Lung (tissue), 12 donors: ENCODE data around the gene ZNF12. TPM values are rescaled to one million over a fixed set of nuclear protein-coding genes. Genes with fewer than 3 reads are reported as not detected.

ENCODE experiments used
- ATAC-seq: fragments of 200-7000 bp; cut with Tn5 transposase; one replicate; pipeline ENCODE4 v1.9.1; 2020; ENCODE audit warnings: moderate number of reproducible peaks; ENCODE audit not compliant: insufficient read depth, low FRiP score
- DNase-seq, 3 donors: peaks; one replicate each; pipeline ENCODE4 v3.0.0-alpha.2; 2013 to 2017
- H3K27ac ChIP-seq, 2 donors: one replicate each; pipeline ENCODE4 v1.5.1; 2013; ENCODE audit warnings: mild to moderate bottlenecking in 2 of 2, moderate library complexity in 2 of 2, control low read depth in 1 of 2, inconsistent platforms in 1 of 2, low read depth in 1 of 2, low read length in 1 of 2
- H3K27me3 ChIP-seq, 3 donors: one replicate each; pipeline ENCODE4 v1.5.1; 2013; ENCODE audit warnings: low read length in 2 of 3; ENCODE audit not compliant: control insufficient read depth in 3 of 3, insufficient read depth in 3 of 3
- H3K36me3 ChIP-seq, 4 donors: one replicate each; pipeline ENCODE4 v1.5.1; 2013; ENCODE audit warnings: low read length in 4 of 4, mild to moderate bottlenecking in 1 of 4, moderate library complexity in 1 of 4; ENCODE audit not compliant: control insufficient read depth in 4 of 4, insufficient read depth in 4 of 4
- H3K4me1 ChIP-seq, 5 donors: one replicate each; pipeline ENCODE4 v1.5.1; 2013; ENCODE audit warnings: low read length in 5 of 5, mild to moderate bottlenecking in 2 of 5, moderate library complexity in 1 of 5; ENCODE audit not compliant: control insufficient read depth in 5 of 5, insufficient read depth in 5 of 5
- H3K4me3 ChIP-seq: one replicate; pipeline ENCODE4 v1.5.1; 2013; ENCODE audit warnings: mild to moderate bottlenecking, control low read depth, moderate library complexity
- H3K9ac ChIP-seq, 2 donors: one replicate each; pipeline ENCODE4 v1.5.1; 2013; ENCODE audit warnings: low read length in 2 of 2, control low read depth in 1 of 2; ENCODE audit not compliant: insufficient read depth in 1 of 2
- H3K9me3 ChIP-seq, 4 donors: one replicate each; pipeline ENCODE4 v1.5.1; 2013; ENCODE audit warnings: low read length in 3 of 4, mild to moderate bottlenecking in 1 of 4, moderate library complexity in 1 of 4; ENCODE audit not compliant: control insufficient read depth in 4 of 4, insufficient read depth in 3 of 4
- CTCF ChIP-seq: IDR thresholded peaks from 2 replicates; pipeline ENCODE4 v1.5.1; 2012; ENCODE audit warnings: mild to moderate bottlenecking; ENCODE audit errors: control extremely low read depth, extremely low read depth
- WGBS, 2 donors: extraction: QIAGEN DNeasy Blood & Tissue Kit; methylation state at CpG; one replicate each; pipeline ENCODE4 v1.1.7; 2013; 5-methylcytosine and 5-hydroxymethylcytosine counted together
- polyA plus RNA-seq, 2 donors: library from polyadenylated mRNA; stranded (reverse); fragments of 200-250 nt; gene quantifications; one replicate each; pipeline ENCODE4 v1.2.1, GENCODE V29; 2013
- total RNA-seq, 2 donors: library from RNA; depleted of rRNA in 1 of 2; stranded (reverse); fragments of >200 nt in 1 of 2; gene quantifications; one replicate each; pipeline ENCODE4 v1.2.1, GENCODE V29; 2014 to 2021
- donor health status: control.
- donor health status: control.
- donor health status: Bipolar disorder and iron deficiency.
- donor health status: healthy.
- donor health status: DM: yes; HTN: yes; CAD: no.

Gene ZNF12
- total and polyA plus RNA-seq, 4 donors: 9.3 to 36.5 (median 16.0) TPM

DNA sequence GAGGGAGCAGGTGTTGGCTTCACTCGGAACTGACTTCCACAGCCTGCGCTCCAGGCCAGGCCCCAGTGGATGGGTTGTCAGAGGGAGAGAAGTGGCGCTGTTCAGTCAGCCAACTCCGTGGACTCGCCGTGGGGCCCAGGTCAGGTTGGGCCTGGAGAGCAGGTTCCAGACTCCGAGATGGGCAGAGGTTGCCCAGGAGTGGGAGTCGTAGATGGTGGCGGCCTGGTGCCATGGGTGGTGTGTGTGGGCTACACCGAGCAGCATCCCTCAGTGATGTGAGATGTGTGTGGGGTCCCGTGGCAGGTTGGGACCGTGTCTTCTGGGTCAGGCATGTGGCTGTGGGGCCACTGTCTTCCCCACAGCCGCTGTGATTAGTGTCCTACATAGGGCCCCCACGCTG, 59.2 kb downstream of the ZNF12 start:
- Histone ChIP-seq H3K9me3 (peaks cover 0 to 16% (median 0%) of the 10 kb centered on the region in 4 donors), H3K27ac (no peak overlapping the region), H3K27me3 (no peaks in the 10 kb centered on the region), H3K9ac (no peak overlapping the region), H3K36me3 (peaks cover 9 to 82% (median 43%) of the 10 kb centered on the region in 4 donors), H3K4me1 (no peaks in the 10 kb centered on the region), H3K4me3 (no peak overlapping the region)
- no peak for DNase-seq
- no peak for TF ChIP-seq CTCF
- WGBS, 2 donors: 95 to 98% methylated on average over 14 of the region's 14 CpGs
- no peak for ATAC-seq

GRCh38 chr7:6647080-6647479, 59.7 kb downstream of the ZNF12 start:
- DNase-seq (no peak), ATAC-seq (no peak)
- no peak for TF ChIP-seq CTCF
- Histone ChIP-seq H3K4me3 (no peak overlapping the region), H3K9me3 (peaks cover 0 to 11% (median 0%) of the 10 kb centered on the region in 4 donors), H3K27me3 (no peaks in the 10 kb centered on the region), H3K27ac (no peak overlapping the region), H3K9ac (no peak overlapping the region), H3K36me3 (peaks cover 5 to 82% (median 42%) of the 10 kb centered on the region in 4 donors), H3K4me1 (no peaks in the 10 kb centered on the region)
- 89 to 95% methylated on average over 8 of the region's 8 CpGs for WGBS, 2 donors

DNA sequence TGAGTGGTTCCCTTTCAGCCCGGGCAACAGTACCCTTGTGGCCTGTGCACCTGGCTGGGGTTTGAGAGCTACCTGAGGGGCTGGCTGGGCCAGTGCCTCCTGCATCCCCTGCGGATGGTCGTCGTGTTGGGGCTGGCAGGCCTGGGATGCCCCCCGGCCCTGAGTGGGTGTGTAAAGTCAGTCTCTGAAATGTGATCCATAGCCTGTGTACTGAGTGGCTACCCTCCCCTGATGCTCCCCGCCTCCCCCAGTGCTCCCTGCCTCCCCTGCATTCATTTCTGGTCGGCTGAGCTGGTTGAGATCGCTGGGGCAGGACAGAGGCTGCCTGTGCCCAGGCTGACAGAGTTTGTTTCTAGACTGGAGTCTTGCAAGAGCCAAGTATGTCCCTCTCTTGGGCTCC, 60.3 kb downstream of the ZNF12 start:
- no peak for ATAC-seq
- H3K4me1 ChIP-seq: no peaks in the 10 kb centered on the region
- H3K27ac ChIP-seq: no peak overlapping the region
- no peaks in the 10 kb centered on the region for H3K27me3 ChIP-seq
- no peak for TF ChIP-seq CTCF
- 89 to 91% methylated on average over 8 of the region's 8 CpGs for WGBS, 2 donors
- peaks cover 5 to 82% (median 45%) of the 10 kb centered on the region in 4 donors for H3K36me3 ChIP-seq
- no peak for DNase-seq
- H3K9me3 ChIP-seq: peaks cover 0 to 5% (median 0%) of the 10 kb centered on the region in 4 donors
- no peak overlapping the region for H3K9ac ChIP-seq
- no peak overlapping the region for H3K4me3 ChIP-seq

DNA sequence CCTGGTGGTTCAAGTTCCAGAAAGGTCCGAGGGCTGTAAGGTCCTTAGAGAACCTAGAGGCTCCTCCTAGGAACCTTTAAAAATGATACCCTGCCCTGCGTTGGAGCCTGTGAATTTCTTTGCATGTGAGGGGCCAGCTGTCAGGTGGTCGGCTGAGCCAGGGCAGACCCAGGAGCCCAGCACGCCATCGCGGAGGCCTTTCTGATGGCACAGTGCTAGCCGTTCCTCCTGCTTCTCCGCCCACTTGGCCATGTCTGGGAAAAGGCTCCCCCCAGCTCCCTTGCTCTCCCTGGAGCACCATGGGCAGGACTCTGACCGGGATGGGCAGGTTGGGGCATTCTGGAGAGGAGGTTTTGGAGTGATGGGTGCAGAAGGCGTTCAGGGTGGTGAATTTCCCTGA, 62.0 kb downstream of the ZNF12 start:
- WGBS, 2 donors: 95 to 97% methylated on average over 10 of the region's 10 CpGs
- Histone ChIP-seq H3K27ac (no peak overlapping the region), H3K27me3 (no peaks in the 10 kb centered on the region), H3K4me1 (no peaks in the 10 kb centered on the region), H3K9ac (no peak overlapping the region), H3K9me3 (no peaks in the 10 kb centered on the region), H3K4me3 (no peak overlapping the region), H3K36me3 (peaks cover 5 to 77% (median 40%) of the 10 kb centered on the region in 4 donors)
- no peak for TF ChIP-seq CTCF
- DNase-seq (no peak), ATAC-seq (no peak)
